SK-N-MC (cell line): ENCODE data around the gene CDC45.

Experiments
- EZH2 ChIP-seq: fragments of 200-600 bp; sonication (generic); IDR thresholded peaks from one replicate; pipeline ENCODE4 v1.6.1; 2017; ENCODE audit warnings: antibody characterized with exemption
- FOXP2 ChIP-seq: optimal IDR thresholded peaks from 2 replicates; pipeline ENCODE3; 2011; ENCODE audit warnings: mild to moderate bottlenecking, moderate library complexity; ENCODE audit not compliant: insufficient read depth; ENCODE audit errors: extremely low read length, control extremely low read depth
- POLR2AphosphoS5 ChIP-seq: IDR thresholded peaks from 2 replicates; pipeline ENCODE4 v1.6.1; 2012; ENCODE audit warnings: mild to moderate bottlenecking, low read depth, low read length, borderline replicate concordance

DNA sequence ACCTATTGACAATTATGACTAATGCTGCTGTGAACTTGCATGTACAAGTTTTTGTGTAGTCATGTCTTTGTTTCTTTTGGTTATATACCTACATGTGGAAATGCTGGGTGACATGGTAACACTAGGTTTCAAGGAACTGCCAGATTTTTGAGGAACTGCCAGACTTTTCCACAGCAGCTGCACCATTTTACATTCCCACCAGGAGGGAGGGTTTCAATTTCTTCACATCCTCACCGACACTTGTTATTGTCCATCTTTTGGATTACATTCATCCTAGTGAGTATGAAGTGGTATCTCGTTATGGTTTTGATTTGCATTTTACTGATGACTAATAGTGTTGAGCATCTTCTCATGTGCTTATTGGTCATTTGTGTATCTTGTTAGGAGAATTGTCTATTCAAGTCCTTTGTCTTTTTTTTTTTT, 31.2 kb downstream of the CDC45 start:
- TF ChIP-seq POLR2AphosphoS5 (no peak), EZH2 (no peak), FOXP2 (no peak)
